ENCODE data around the gene RIMKLB. TPM values are rescaled to one million over a fixed set of nuclear protein-coding genes. Genes with fewer than 3 reads are reported as not detected.

Gene RIMKLB
- total and polyA plus RNA-seq, 10 donors, result 21.0 to 62.1 (median 37.7) TPM

DNA sequence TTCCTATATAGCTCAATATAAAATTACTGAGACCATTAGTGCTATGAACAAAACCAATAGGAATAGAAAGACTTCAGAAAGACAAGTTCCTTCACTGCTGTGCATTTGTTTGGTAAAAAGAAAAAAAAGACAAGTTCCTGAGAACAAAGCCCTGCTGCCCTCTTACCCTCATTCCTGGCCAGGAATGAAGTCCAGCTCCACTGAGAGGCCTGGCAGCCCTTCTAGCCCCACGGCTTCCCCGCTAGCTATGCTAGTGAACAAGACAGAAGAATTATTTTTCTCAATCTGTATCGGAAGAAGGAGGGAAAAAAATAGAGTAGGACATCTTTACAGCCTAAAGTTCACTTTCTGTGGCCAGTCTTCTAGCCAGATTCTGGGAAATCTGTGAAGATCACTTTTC is 36.8 kb upstream of the RIMKLB start:
- no peak for DNase-seq
- no peak overlapping the region for H3K27ac ChIP-seq
- H3K36me3 ChIP-seq, result no peaks in the 10 kb centered on the region
- no peak overlapping the region for H3K4me3 ChIP-seq
- 89 to 95% (median 92%) methylated on average over 3 of the region's 3 CpGs for WGBS, 5 donors
- intact Hi-C loops (cut with DNase I; ENCODE audit: low total_unique reads), result no loop called here
- no peak for TF ChIP-seq POLR2A (IDR thresholded peaks at IDR 0.05)
- TF ChIP-seq POLR2AphosphoS5 (IDR thresholded peaks at IDR 0.05), result no peak
- TF ChIP-seq, protein P1, sequence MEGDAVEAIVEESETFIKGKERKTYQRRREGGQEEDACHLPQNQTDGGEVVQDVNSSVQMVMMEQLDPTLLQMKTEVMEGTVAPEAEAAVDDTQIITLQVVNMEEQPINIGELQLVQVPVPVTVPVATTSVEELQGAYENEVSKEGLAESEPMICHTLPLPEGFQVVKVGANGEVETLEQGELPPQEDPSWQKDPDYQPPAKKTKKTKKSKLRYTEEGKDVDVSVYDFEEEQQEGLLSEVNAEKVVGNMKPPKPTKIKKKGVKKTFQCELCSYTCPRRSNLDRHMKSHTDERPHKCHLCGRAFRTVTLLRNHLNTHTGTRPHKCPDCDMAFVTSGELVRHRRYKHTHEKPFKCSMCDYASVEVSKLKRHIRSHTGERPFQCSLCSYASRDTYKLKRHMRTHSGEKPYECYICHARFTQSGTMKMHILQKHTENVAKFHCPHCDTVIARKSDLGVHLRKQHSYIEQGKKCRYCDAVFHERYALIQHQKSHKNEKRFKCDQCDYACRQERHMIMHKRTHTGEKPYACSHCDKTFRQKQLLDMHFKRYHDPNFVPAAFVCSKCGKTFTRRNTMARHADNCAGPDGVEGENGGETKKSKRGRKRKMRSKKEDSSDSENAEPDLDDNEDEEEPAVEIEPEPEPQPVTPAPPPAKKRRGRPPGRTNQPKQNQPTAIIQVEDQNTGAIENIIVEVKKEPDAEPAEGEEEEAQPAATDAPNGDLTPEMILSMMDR (IDR thresholded peaks at IDR 0.05 in 8 of 11, conservative IDR thresholded peaks at IDR 0.05 in 3 of 11), result no peak
- peaks cover 0 to 3% (median 0%) of the 10 kb centered on the region in 7 donors for H3K27me3 ChIP-seq (replicated peaks in 1 of 7)
- H3K4me1 ChIP-seq, result no peaks in the 10 kb centered on the region
- H3K9me3 ChIP-seq, result no peaks in the 10 kb centered on the region

DNA sequence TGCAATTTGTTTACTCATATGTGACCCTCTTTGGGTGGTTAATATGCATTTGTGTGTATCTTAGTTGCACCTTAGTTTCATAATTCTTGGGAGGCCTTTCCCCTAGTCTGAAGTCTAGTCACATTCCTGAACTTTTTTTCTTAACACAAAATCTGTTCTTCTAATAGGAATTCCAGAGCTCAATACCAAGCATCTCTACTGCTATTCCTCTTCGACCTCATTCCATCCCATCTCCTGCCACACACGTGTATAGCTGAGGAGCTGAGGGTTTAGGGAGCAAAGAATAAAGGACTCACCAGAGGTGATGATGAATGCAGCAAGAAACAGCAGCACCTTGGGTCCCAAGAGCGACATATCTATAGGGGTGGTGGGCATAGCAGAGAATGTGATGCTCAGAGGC is 36.0 kb upstream of the RIMKLB start:
- Histone ChIP-seq H3K9me3 (no peaks in the 10 kb centered on the region), H3K27me3 (replicated peaks in 1 of 7) (peaks cover 0 to 3% (median 0%) of the 10 kb centered on the region in 7 donors), H3K27ac (no peak overlapping the region), H3K4me3 (no peak overlapping the region), H3K4me1 (no peaks in the 10 kb centered on the region), H3K36me3 (no peaks in the 10 kb centered on the region)
- intact Hi-C loops (cut with DNase I; ENCODE audit: low total_unique reads), result no loop called here
- no peak for TF ChIP-seq POLR2A (IDR thresholded peaks at IDR 0.05)
- no peak for TF ChIP-seq POLR2AphosphoS5 (IDR thresholded peaks at IDR 0.05)
- TF ChIP-seq, protein P1 (IDR thresholded peaks at IDR 0.05 in 8 of 11, conservative IDR thresholded peaks at IDR 0.05 in 3 of 11), result no peak
- no peak for DNase-seq
- WGBS, 5 donors, result 69 to 93% (median 85%) methylated on average over 3 of the region's 3 CpGs

DNA sequence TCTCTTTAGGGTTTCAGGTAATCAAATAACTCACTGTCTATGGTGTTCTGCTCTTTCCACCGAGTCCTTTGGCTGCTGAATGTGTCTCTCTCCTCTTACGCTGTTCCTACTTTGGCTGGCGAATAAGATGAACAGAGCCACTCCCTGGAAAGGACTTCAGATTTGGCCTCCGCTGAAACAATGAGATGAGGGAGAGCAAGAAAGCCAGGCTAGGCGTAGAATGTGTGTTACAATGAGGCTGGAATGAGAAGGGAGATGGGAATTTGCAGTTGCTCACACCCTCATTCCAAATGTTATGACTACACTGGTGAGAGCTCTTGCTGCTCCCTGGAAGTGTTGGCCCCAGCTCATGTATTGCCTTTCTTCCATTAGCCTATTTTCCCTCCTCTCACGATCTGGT is 35.2 kb upstream of the RIMKLB start, which contains the start of gene MFAP5:
MFAP5 (minus strand) TSS at position 234 of the 400 bp plus-strand sequence. CDS start 722 bp downstream, outside the sequence.
- TF ChIP-seq, protein P1 (IDR thresholded peaks at IDR 0.05 in 8 of 11, conservative IDR thresholded peaks at IDR 0.05 in 3 of 11), result no peak
- no peak for TF ChIP-seq POLR2AphosphoS5 (IDR thresholded peaks at IDR 0.05)
- no peak for TF ChIP-seq POLR2A (IDR thresholded peaks at IDR 0.05)
- intact Hi-C loops (cut with DNase I; ENCODE audit: low total_unique reads), result no loop called here
- no peak for DNase-seq
- Histone ChIP-seq H3K27ac (no peak within 1 kb of the TSS), H3K9me3 (no peaks in the 10 kb centered on the region), H3K36me3 (no peaks in the 10 kb centered on the region), H3K4me3 (no peak within 1 kb of the TSS), H3K4me1 (peaks cover 0 to 8% (median 3%) of the 10 kb centered on the region in 6 donors), H3K27me3 (replicated peaks in 1 of 7) (peaks cover 0 to 3% (median 0%) of the 10 kb centered on the region in 7 donors)
- WGBS, 5 donors, result 88 to 95% (median 90%) methylated on average over 6 of the region's 6 CpGs

DNA sequence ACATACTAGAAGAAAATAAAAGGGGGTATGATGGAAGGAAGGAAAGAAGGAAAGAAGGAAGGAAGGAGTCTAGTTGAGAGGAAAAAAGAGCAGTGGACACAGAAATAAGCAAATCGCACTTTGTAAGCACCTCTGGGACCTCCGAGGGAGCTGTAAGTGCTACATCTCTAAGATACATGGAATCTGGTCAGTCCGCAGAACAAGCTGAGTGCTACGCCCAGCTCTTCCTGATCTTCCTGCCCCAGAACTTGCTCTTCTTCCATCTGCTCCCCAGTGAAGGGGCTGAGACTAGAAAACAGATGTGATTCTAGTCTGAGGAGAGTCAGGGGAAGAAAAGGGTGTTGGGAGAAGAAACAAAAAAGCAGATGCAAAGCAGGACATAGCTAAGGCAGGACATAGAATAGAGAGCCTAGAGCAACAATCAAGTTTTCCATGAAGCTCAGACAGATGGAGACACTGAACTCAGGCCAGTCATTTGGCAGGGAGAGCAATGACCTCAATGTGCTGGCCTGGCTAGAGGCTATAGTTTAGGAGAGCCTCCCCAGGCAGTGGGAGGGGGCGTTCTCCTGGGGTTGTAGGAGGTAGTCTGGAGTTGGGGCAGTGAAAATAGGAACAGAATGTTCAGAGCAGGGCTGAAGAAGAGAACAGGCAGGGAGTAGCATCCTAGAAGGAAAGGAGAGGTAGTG is 33.4 kb upstream of the RIMKLB start:
- Histone ChIP-seq H3K27ac (no peak overlapping the region), H3K27me3 (replicated peaks in 1 of 7) (peaks cover 0 to 3% (median 0%) of the 10 kb centered on the region in 7 donors), H3K4me3 (no peak overlapping the region), H3K9me3 (no peaks in the 10 kb centered on the region), H3K4me1 (peaks cover 0 to 12% (median 3%) of the 10 kb centered on the region in 6 donors), H3K36me3 (no peaks in the 10 kb centered on the region)
- TF ChIP-seq POLR2AphosphoS5 (IDR thresholded peaks at IDR 0.05) (no peak), POLR2A (IDR thresholded peaks at IDR 0.05) (no peak)
- TF ChIP-seq, protein P1 (IDR thresholded peaks at IDR 0.05 in 8 of 11, conservative IDR thresholded peaks at IDR 0.05 in 3 of 11), result no peak
- intact Hi-C loops (cut with DNase I; ENCODE audit: low total_unique reads), result no loop called here
- no peak for DNase-seq
- WGBS, 5 donors, result 81 to 86% (median 85%) methylated on average over 5 of the region's 5 CpGs
